Stimulated activated CD8-positive, alpha-beta memory T cell treated with anti-CD3 and anti-CD28 coated beads, Interleukin-4, amount 100 ng/mL, for 48 hours (primary cell): ENCODE data around the gene OR1M1.
"Not testable (repeated sequence)": the region's sequence is repeated elsewhere in the genome, so short reads cannot be mapped to it uniquely, and the experiment has no call there.

Source experiments
- DNase-seq: peaks from one replicate; pipeline ENCODE4 v3.0.0-alpha.2; 2020

The OR1M1 gene, protein sequence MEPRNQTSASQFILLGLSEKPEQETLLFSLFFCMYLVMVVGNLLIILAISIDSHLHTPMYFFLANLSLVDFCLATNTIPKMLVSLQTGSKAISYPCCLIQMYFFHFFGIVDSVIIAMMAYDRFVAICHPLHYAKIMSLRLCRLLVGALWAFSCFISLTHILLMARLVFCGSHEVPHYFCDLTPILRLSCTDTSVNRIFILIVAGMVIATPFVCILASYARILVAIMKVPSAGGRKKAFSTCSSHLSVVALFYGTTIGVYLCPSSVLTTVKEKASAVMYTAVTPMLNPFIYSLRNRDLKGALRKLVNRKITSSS

DNA sequence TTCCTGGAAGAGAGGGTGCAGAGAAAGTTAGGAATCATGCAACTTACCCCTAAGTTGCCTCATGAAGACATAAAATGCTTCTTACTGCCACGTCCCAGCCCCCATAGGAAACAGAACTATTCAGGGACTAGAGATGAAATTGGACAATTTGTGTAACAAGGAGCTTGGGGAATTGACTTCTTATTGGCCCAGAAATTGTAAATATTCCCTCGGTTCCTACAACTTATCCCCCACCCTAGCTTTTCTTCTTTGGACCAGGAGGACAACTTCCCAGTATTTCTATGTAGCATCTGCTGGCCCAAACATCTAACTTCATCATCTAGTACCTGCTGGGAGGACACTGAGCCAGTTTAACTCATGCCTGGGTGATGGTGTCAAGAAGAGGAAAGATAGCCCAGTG, at the start of gene OR1M1:
Gene OR1M1 (plus strand): TSS at position 301 of the 400 bp plus-strand sequence. CDS start 6,184 bp downstream, outside the sequence.
- no peak for DNase-seq

DNA sequence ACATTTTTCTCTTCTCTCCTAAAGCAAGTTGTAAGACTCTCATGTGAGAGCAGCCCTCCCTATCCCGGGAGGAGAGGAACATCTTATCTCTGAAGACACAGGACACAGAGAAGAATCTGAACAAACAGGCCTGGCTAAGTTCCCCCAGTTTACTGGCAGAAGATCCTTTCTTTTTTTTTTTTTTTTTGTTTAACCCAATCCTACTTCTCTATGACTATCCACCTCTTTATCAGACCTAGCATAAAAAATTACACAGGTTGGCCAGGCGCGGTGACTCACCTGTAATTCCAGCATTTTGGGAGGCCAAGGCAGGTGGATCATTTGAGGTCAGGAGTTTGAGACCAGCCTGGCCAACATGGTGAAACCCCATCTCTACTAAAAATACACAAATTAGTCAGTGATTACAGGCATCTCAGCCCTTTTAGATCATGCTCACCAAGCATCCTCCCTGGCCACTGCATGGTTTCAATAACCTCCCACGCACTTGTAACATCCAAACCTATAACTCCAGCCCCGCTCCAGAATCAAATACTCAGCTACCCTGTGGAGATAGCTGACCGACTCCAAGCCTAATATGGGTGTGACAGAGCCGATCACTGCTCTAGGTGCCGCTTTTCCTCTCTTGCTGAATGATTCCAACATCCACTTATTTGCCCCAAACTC, 49.3 kb upstream of the OR1M1 start:
- no peak for DNase-seq

DNA sequence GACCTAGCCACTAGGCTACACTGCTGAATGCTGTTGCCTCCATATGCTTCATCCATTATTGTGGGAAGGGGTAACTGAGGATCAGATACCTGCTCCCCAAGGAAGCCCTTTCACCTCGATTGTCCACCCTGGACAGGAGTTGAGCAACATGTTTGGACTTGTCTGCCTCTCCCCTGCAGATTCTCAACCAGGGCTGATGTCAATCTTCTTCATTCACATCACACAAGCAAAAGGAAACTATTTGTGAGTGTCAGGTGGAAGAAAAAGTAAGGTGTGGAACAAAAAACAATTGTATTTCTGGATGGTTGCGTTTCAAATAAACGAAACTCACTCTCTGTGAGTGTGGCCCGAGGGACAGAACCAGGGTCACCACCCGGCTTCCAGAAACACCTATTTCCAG, 47.1 kb upstream of the OR1M1 start:
- no peak for DNase-seq

DNA sequence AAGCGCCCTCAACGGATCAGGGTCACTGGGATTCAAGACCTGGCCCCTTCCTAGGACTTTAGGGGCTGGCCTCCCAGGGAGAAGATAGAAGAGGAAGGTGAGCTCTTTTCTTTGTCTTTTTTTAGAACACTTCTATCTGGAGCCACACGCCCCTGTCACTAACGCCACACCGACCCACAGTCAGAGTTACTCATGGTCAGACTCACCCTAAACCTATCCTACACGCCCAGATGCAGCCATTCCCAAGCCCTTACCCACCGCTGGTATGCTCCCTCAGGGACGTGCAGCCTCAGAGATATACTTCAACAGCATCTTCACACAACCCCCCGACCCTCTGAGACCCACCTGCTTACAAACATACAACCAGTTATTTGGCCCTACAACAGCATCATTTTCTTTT, 46.7 kb upstream of the OR1M1 start:
- DNase-seq, result no peak

DNA sequence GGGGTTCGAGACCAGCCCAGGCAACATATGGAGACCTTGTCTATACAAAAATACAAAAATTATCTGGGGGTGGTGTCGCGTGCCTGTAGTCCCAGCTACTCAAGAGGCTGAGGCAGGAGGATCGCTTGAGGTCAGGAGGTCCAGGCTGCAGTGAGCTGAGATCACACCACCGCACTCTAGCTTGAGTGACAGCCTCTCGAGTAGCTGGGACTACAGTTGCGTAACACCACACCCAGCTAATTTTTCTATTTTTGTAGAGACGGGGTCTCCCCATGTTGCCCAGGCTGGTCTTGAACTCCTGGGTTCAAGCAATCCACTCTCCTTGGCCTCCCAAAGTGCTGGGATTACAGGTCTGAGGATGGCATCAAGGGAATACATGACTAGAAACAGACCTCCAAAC, 45.8 kb upstream of the OR1M1 start:
- no peak for DNase-seq

DNA sequence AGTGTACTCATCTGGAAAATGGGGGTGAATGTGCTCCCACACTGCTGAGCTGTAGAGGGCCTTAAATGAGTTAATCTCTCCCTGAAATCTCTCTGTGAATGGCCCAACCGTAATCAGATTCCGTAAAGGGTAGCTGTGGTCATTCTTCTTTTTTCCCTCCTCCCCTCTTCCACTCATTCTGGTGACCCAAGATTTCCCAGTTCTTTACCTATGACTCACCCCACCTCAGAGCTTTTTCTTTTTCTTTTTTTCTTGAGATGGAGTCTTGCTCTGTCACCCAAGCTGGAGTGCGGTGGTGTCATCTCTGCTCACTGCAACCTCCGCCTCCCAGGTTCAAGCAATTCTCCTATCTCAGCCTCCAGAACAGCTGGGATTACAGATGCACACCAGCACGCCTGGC, 43.3 kb upstream of the OR1M1 start:
- no peak for DNase-seq

DNA sequence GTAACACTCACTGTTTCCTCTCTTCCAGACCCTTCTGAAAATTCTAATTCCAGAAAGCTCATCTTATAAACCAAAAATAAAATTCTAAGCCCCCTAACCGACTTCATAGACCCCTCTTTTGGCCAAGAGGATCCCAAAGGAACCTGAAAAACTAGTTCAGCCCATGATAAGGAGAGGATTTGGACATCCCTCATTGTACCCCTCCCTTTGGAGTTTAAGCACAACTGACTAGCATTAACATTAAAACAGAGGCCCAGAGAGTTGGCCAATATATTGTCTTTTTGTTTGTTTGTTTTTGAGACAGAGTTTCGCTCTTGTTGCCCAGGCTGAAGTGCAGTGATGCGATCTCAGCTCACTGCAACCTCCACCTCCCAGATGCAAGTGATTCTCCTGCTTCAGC, 42.4 kb upstream of the OR1M1 start:
- no peak for DNase-seq

DNA sequence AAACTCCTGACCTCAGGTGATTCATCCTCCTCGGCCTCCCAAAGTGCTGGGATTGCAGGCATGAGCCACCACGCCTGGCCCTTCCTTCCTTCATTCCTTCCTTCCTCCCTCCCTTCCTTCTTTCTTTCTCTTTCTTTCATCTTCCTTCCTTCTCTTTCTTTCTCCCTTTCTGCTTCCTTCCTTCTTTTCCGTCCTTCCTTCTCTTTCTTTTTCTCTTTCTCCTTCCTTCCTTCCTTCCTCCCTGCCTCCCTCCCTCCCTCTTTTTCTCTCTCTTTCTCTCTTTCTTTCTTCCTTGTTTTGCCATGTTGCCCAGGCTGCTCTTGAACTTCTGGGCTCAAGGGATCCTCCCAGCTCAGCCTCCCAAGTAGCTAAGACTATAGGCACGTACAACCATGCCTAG, 40.2 kb upstream of the OR1M1 start:
- no peak for DNase-seq

DNA sequence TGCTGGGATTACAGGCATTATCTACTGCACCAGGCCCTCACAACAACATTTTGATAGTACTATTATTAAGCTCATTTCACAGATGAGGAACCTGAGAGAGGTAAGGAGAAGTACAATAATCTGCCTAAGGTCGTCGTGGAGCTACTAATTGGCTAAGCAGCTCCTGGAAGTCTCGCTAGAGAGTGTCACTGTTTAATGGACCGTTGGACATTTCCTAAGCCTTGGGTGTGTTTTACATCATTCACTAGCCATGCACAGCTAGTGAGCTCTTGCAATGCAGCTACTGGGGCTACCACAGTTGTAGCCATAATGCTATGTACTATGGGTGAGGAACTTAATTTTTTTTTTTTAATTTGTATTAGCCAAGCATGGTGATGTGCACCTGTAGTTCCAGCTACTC, 34.0 kb upstream of the OR1M1 start:
- DNase-seq, result no peak

DNA sequence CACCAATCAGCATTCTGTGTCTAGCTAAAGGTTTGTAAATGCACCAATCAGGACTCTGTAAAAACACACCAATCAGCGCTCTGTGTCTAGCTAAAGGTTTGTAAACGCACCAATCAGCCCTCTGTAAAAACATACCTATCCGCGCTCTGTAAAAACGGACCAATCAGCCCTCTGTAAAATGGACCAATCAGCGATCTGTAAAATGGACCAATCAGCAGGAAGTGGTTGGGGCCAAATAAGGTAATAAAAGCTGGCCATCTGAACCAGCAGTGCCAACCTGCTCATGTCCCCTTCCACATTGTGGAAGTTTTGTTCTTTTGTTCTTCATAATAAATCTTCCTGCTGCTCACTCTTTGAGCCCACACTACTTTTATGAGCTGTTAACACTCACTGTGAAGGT, 33.2 kb upstream of the OR1M1 start:
- not testable (repeated sequence) for DNase-seq

DNA sequence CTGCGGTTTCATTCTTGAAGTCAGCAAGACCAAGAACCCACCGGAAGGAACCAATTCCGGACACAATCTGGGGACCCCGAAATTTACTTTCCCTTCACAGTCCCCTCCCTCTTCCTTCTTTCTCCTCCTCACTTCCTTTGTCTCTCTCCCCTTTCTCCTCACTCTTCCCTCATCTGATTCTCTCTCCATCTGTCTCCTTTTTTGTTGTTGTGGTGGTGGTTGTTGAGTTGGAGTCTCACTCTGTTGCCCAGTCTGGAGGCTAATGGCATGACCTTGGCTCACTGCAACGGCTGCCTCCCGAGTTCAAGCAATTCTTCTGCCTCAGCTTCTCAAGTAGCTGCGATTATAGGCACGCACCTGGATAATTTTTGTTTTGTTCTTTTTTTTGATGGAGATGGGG, 32.7 kb upstream of the OR1M1 start:
- no peak for DNase-seq

DNA sequence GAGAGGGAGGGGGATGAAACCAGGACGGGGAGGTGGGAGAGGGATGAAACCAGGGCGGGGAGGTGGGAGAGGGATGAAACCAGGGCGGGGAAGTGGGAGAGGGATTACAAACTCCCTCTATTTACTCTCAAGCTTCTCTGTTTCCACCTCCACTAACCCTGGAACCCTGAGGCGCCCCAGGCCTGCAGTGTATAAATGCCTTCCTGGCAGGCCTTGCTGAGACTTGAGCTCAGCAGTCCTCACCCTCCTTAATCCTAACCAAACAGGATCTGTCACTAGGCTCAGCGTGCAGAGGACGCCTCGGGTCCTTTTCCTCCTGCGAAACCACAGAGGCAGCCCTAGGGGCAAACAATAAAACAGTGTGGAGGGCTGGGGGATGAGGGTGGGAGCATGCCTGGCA, 32.1 kb upstream of the OR1M1 start:
- no peak for DNase-seq

DNA sequence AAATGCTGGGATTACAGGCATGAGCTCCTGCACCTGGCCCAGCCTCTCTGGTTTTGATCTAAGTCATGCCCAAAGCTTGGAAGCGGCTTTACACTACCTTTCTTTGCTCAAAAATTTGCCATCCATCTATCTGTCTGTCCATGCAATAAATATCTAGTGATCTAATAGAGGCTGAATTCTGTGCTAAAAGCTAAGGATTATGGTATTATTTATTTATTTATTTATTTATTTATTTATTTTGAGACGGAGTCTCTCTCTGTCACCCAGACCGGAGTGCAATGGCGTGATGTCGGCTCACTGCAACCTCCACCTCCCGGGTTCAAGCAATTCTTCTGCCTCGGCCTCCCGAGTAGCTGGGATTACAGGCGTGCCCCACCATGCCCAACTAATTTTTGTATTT, 30.7 kb upstream of the OR1M1 start:
- not testable (repeated sequence) for DNase-seq

DNA sequence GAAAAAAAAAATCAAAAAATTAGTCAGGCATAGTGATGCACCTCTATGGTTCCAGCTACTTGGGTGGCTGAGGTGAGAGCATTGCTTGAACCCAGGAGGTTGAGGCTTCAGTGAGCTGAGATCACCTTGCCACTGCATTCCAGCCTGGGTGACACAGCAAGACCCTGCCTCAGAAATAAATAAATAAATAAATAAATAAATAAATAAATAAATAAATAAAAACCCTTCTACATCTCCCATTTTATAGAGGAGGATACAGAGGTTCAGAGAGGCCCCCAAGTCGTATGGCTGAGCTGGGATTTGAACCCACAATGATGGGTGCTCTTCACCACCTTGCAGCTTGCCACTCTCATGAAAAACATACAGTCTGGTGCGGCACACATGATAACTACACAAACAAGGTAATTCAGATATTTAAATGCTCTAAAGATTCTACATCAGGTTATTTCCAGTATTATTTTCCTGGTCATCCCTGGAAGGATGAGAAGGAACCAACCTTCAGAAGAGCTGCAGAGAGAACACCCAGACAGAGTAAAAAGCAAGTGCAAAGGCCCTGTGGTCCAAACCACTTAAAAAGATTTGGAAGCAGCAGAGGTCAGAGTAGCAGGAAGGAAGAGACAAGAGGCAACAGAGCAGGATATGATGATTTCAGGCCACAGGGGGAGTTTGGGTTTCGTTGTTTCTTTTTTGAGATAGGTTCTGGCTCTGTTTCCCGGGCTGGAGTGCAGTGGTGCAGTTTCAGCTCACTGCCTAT, 29.2 kb upstream of the OR1M1 start:
- no peak for DNase-seq

DNA sequence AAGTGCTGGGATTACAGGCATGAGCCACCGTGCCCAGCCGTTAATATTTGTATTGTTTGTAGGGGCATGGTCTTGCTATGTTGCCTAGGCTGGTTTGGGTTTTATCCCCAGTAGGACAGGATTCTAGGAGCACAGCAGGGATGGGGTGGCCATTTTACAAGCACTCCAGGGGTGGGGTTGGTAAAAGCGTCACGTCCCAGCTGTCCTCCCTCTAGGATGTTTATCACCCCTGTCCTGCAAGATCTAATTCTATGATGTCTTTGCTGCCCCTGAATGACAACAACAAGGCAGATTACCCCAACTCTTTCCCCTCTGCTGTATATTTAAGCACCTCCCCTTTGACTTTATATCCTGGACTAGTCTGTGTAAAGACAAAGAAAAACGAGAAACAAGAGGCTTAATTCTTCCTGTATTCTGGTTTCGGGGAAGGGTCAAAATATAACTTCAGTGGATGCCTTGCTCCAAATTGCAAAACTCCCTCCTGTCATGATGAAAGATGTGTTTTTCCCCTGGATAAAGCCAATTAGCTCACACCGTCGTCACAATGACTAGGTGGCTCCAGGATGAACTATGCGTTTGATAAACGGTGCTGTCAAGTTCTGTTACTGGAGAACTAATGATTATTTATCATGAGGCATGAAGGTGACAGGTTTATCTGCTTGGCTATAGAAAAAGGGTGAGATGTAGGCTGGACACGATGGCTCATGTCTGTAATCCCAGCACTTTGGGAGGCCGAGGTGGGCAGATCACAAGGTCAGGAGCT, 27.8 kb upstream of the OR1M1 start:
- DNase-seq, result no peak

DNA sequence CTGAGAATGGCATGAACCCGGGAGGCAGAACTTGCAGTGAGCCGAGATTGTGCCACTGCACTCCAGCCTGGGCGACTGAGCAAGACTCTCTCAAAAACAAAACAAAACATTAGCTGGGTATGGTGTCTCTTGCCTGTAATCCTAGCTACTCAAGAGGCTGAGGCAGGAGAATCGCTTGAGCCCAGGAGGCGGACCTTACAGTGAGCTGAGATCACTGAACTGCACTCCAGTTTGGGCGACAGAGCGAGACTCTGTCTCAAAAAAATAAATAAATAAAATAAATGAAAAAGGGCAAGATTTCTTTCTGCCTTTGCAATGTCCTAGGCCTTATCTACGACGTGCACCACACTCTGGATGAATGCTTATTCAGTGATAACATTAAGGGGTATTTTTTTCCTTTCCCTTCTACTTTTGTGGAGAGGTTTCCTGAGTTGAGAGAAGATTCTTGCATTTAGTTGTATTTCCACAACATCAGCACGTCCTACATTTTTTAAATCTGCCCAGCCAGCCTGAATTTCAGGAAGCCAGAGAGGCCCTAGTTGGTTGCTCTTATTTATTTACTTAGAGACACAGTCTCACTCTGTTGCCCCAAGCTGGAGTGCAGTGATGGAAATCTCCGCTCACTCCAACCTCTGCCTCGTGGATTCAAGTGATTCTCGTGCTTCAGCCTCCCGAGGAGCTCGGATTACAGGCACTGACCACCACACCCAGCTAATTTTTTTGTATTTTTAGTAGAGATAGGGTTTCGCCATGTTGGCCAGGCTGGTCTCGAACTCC, 26.1 kb upstream of the OR1M1 start:
- no peak for DNase-seq

DNA sequence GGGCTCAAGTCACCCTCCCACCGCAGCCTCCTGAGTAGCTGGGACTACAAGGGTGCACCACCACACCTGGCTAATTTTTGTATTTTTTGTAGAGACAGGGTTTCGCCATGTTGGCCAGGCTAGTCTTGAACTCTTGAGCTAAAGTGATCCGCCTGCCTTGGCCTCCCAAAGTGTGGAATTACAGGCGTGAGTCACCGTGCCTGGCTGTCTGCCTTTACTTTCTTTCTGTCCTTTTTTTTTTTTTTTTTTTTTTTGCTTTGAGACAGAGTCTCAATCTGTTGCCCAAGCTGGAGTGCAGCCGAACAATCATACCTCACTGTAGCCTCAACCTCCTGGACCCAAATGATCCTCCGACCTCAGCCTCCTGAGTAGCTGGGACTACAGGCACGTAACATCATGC, 25.0 kb upstream of the OR1M1 start:
- no peak for DNase-seq

DNA sequence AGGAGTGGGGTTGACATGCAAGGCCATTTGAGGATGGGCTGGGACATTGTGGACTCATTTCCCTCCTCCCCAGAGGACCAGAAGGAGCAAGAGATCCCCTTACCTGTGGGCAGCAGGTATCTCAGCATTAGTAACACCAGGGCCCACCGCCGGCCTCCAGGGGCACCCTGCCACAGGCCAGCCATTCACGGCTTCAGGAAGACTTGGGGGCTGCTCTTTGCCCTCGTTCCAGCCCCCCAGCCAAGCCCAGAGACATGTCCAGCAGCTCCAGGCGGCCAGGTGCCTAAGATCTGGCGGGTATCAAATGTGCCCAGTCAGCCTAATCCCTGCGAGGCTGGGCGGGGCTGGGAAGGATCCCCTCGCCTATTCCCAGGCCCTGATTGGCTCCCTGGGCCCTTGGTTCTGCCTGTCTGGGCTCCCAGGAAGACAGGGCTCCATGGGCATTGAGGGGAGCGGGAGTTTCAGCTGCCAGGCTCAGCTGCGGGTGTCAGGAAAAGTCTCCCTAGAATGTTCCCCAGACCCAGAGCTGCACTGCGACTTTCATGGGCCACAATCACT, 21.3 kb upstream of the OR1M1 start:
- no peak for DNase-seq

DNA sequence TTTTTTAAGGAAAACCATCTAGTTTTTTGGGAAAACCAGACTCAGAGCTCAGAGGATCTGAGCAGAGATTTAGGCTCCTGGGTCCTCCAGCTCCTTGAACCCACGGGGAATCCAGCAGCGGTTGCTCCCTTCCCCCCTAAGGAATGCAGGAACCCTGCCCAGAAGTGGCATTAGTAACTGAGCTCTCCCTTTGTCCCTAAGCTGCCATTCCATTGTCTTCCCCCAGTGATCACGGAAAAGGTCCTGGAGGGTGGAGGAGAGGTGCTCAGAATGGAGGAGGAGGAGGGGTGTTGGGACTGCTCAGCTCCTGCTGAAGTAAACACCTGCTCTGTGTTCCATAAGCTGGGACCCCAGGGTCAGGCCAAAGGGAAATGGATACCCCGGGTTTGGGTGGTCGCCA, 16.8 kb upstream of the OR1M1 start:
- no peak for DNase-seq

DNA sequence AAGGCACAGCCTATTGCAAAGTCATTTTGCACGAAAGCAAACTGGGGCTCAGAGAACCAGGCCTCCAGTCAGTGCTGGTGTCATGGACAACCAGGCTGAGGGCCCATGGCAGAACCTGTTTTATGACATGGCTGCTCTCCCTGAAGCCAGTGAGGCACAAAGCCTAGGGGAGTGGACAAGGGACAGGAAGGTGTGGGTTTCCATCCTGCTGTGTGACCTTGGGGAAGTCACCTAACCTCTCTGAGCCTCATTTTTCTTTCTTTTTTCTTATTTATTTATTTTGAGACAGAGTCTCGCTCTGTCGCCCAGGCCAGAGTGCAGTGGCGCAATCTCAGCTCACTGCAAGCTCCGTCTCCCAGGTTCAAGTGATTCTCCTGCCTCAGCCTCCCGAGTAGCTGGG, 15.1 kb upstream of the OR1M1 start:
- DNase-seq, result not testable (repeated sequence)

DNA sequence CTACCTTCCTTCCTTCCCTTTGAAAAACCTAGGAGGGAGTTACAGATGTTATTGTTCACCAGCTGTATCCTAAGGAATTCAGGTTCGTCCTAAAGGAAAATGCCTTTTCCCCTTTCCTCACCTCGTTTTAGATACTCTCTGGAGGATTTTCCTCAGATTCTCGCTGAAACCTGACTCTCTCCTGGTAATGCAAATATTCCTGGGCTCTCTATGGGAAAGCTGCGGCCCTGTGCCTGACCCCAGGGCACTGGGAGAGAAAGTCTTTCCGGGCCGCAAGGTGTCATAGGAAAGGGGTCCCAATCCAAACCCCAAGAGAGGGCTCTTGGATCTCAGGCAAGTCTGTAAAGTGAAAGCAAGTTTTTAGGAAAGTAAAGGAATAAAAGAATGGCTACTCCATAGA, 13.1 kb upstream of the OR1M1 start:
- DNase-seq, result no peak
